ENCODE measurements around the gene KIAA1671. TPM values are rescaled to one million over a fixed set of nuclear protein-coding genes. Genes with fewer than 3 reads are reported as not detected.

KIAA1671 gene
- total and polyA plus RNA-seq, 10 donors, result 0.72 to 11.9 (median 8.2) TPM

GRCh38 chr22:25197340-25197739 is 244.8 kb downstream of the KIAA1671 start:
- 82 to 93% (median 88%) methylated on average over 4 of the region's 4 CpGs for WGBS, 5 donors
- intact Hi-C loops (cut with DNase I; ENCODE audit: low total_unique reads), result no loop called here
- TF ChIP-seq, protein P1, sequence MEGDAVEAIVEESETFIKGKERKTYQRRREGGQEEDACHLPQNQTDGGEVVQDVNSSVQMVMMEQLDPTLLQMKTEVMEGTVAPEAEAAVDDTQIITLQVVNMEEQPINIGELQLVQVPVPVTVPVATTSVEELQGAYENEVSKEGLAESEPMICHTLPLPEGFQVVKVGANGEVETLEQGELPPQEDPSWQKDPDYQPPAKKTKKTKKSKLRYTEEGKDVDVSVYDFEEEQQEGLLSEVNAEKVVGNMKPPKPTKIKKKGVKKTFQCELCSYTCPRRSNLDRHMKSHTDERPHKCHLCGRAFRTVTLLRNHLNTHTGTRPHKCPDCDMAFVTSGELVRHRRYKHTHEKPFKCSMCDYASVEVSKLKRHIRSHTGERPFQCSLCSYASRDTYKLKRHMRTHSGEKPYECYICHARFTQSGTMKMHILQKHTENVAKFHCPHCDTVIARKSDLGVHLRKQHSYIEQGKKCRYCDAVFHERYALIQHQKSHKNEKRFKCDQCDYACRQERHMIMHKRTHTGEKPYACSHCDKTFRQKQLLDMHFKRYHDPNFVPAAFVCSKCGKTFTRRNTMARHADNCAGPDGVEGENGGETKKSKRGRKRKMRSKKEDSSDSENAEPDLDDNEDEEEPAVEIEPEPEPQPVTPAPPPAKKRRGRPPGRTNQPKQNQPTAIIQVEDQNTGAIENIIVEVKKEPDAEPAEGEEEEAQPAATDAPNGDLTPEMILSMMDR (IDR thresholded peaks at IDR 0.05 in 8 of 11, conservative IDR thresholded peaks at IDR 0.05 in 3 of 11), result no peak
- TF ChIP-seq POLR2AphosphoS5 (IDR thresholded peaks at IDR 0.05) (no peak), POLR2A (IDR thresholded peaks at IDR 0.05) (no peak)
- H3K4me3 ChIP-seq, result no peak overlapping the region
- H3K27ac ChIP-seq, result no peak overlapping the region
- H3K36me3 ChIP-seq, result peaks cover 0 to 43% (median 0%) of the 10 kb centered on the region in 6 donors
- H3K9me3 ChIP-seq, result no peaks in the 10 kb centered on the region
- H3K4me1 ChIP-seq, result no peaks in the 10 kb centered on the region
- DNase-seq, result no peak
- H3K27me3 ChIP-seq (replicated peaks in 1 of 7), result peaks cover 0 to 6% (median 0%) of the 10 kb centered on the region in 7 donors

GRCh38 chr22:25199731-25200520 is 247.4 kb downstream of the KIAA1671 start, which contains the start of gene CRYBB3:
Gene CRYBB3, plus strand, starts transcription at chr22:25199858. Its CDS starts 1,539 bp downstream, at chr22:25201397.
- intact Hi-C loops (cut with DNase I; ENCODE audit: low total_unique reads), result loop anchor here (10.0 kb wide), 1 partner anchor 55 kb away; no protein-coding TSS in a partner anchor
- Histone ChIP-seq H3K4me1 (no peaks in the 10 kb centered on the region), H3K9me3 (no peaks in the 10 kb centered on the region), H3K27me3 (replicated peaks in 1 of 7) (peaks cover 0 to 6% (median 0%) of the 10 kb centered on the region in 7 donors), H3K4me3 (no peak within 1 kb of the TSS), H3K27ac (no peak within 1 kb of the TSS), H3K36me3 (peaks cover 0 to 25% (median 0%) of the 10 kb centered on the region in 6 donors)
- TF ChIP-seq POLR2A (IDR thresholded peaks at IDR 0.05), result no peak
- TF ChIP-seq, protein P1 (IDR thresholded peaks at IDR 0.05 in 8 of 11, conservative IDR thresholded peaks at IDR 0.05 in 3 of 11), result no peak
- WGBS, 5 donors, result 78 to 84% (median 83%) methylated on average over 13 to 17 of the region's 17 CpGs
- no peak for DNase-seq

- Histone ChIP-seq H3K27ac (no peak overlapping the region), H3K9me3 (no peaks in the 10 kb centered on the region), H3K27me3 (replicated peaks in 1 of 7) (peaks cover 0 to 6% (median 0%) of the 10 kb centered on the region in 7 donors), H3K4me1 (no peaks in the 10 kb centered on the region), H3K36me3 (peaks cover 0 to 16% (median 0%) of the 10 kb centered on the region in 6 donors), H3K4me3 (no peak overlapping the region)
- TF ChIP-seq, protein P1 (IDR thresholded peaks at IDR 0.05 in 8 of 11, conservative IDR thresholded peaks at IDR 0.05 in 3 of 11), result no peak
- TF ChIP-seq POLR2AphosphoS5 (IDR thresholded peaks at IDR 0.05) (no peak), POLR2A (IDR thresholded peaks at IDR 0.05) (no peak)
- DNase-seq, result no peak
- WGBS, 5 donors, result 64 to 78% (median 74%) methylated on average over 7 of the region's 7 CpGs
- intact Hi-C loops (cut with DNase I; ENCODE audit: low total_unique reads), result loop anchor here (10.0 kb wide), 1 partner anchor 56 kb away; no protein-coding TSS in a partner anchor
Observed at GRCh38 chr22:25200967-25201366, 248.5 kb downstream of the KIAA1671 start.

Data from spleen (tissue), 11 donors.